Measurements from ENCODE around the gene MSH4.

The MSH4 gene

DNA sequence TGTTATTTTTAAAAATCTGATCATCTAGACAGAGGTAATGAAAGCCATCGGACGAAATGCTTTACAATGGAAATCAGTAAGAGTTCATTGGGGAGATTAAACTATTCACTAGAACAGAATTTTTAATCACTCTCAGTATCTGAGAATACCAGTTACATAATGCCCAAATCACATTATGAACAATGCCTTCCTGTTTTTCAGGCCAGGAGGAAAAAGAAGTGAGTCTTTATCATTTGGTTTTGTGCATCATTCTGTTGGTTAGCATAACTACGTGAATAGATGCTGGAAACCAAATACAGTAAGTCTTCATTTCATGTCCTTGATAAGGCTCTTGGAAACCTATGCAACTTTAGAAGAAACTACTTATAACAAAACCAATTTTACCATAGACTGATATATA, 153.5 kb downstream of the MSH4 start:
- no peak for DNase-seq

DNA sequence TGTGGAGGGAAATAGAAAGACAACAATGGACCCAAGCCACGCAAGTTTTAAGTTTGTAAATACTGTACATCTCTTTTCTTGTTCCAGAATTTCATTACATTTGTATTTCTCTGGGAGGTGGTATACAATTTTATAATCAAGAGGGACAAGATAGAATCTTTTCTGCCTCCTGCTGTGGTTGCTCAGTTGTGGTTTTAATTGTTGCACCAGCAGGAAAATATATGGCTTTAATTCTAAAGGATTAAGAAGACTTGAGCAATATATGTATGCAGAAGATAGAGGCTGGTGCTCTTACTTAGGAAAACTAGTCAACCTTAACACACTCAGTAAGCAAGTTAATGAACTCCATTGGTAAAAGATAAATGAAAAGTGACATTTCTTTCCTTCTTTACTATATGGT, 155.3 kb downstream of the MSH4 start:
- DNase-seq, result no peak

DNA sequence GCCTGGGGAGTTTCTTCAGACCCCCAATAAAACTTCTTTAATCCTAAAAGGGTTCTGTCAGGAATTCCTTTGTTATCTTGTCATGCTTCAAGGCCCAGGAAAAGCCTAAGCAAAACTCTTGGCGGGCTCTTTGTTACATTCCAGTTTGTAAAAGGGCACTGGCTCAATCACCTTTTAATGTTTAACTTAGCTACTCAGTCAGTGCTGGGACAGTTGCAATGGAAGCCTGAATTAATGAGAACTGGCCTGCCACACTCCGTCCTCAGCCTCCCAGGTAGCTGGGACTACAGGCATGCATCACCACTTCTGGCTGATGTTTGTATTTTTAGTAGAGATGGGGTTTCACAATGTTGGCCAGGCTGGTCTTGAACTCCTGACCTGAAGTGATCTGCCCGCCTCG, 156.8 kb downstream of the MSH4 start:
- no peak for DNase-seq

DNA sequence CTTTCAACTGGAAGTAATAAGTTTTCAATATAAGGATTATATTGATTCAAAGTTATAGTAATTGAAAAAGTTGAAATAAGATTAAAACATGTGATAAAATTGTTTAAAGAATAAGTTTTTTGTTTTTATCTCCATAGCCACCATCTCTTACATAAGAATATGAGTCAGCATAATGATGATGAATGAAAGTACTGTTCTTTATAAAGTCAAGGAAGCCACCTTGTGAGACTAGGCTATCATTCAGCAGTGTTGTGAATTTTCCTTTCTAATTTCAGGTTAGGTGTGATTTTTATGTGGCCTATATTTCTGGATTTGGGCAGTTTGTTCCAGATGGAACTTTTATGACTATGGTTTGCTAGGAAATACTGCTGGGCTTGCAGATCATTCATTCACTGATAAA, 157.9 kb downstream of the MSH4 start:
- no peak for DNase-seq

Data from NCI-H1105 (cell line).